Stimulated activated CD8-positive, alpha-beta memory T cell treated with anti-CD3 and anti-CD28 coated beads, Interleukin-15, amount 100 ng/mL, for 4 hours (primary cell): Measurements from ENCODE around the gene SEC11A.
"Not testable (repeated sequence)": the region's sequence is repeated elsewhere in the genome, so short reads cannot be mapped to it uniquely, and the experiment has no call there.

Experiments
- DNase-seq, 2 donors: peaks; one replicate each; pipeline ENCODE4 v3.0.0-alpha.2; 2020; ENCODE audit warnings: low read depth in 2 of 2

Gene SEC11A

DNA sequence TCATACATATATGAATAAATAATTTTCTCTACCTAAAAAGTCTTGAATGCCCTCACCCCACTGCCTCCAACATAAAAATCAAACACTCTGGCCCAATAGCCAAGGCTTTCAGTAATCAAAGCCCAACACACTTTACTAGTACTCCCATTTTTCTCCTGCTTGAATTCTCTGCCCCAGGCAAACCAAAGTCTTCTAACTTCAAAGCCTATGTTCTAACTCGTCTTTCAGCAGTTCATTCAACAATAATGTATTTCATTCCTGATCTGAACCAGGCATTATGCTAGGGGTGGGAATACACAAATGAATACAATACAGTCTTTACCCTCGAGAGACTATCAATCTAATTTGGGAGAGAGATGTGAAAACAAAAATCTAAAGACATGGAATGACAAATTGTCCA lies 21.1 kb upstream of the SEC11A start:
- no peak for DNase-seq

DNA sequence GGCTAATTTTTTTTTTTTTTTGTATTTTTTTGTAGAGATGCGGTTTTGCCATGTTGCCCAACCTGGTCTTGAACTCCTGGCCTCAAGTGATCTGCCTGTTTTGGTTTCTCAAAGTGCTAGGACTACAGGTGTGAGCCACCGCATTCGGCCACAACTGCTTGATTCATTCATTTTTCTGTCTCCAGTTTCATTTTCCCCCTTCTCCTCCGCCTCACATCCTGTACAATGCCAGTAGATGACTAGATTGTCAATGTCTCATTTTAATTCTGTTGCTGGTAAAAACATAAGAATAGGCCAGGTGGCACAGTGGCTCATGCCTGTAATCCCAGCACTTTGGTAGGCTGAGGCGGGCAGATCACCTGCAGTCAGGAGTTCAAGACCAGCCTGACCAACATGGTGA lies 20.4 kb upstream of the SEC11A start:
- DNase-seq: peak in 1 of 2 donors; percentile 42

GRCh38 chr15:84735480-84736061 lies 19.6 kb upstream of the SEC11A start:
- DNase-seq: not testable (repeated sequence)

DNA sequence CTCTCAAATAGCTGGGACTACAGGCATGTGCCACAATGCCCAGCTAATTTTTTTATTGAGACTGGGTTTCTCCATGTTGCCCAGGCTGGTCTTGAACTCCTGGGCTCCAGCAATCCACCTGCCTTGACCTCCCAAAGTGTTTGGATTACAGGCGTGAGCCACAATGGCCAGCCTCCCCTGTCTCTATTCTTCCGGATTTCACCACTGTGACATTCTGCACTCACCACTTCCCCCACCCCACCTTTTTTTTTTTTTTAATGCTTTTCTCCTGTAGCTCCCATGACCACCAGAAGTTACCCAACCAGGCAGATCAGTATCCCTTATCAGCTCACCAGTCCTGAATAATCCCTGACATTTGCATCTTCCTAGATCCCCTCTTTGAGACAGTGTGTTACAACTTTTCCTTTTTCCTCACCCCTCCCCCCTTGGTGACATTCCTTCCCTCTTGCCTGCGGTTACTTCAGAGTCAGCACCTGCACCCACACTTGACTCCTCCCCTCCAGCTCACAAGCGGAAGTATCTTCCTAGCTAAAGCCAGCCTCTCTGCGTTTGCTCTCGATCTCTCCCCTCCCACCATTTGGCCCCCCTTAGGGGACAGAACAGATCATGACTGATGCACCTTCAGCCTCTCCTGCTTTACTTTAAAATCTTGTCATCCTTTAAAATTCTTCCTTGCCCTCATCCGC lies 19.0 kb upstream of the SEC11A start:
- DNase-seq: peak; percentile 46 to 54

DNA sequence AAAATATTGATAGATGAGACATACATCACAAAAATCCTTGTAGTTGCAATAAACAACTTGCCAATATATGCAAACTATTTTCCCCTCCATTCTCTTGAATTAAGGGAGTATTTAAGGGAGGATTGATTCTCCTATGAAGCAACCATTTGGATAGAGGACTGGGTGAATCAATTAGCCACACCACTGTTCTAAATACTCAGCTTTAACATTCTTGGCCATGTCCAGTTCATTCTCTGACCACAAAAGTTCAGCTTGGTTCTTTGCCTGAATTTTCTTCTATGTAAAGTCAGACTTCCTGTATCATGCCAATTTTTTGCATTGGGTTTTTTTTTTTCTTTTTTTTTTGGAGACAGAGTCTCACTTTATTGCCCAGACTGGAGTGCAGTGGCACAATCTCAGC lies 15.8 kb upstream of the SEC11A start:
- no peak for DNase-seq

DNA sequence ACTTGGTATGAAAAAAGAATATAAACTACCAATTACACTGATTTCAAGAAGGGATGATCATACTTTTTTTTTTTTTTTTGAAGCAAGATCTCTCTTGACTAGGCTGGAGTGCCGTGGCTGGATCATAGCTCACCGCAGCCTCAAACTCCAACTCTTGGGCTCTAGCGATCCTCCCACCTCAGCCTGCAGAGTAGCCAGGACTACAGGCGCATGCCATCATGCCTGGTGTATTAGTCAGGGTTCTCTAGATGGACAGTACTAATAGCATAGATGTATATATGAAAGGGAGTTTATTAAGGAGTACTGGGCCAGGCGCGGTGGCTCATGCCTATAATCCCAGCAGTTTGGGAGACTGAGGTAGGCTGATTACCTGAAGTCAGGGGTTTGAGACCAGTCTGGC lies 11.5 kb upstream of the SEC11A start:
- no peak for DNase-seq

GRCh38 chr15:84725001-84725491 lies 9.1 kb upstream of the SEC11A start:
- DNase-seq: no peak

DNA sequence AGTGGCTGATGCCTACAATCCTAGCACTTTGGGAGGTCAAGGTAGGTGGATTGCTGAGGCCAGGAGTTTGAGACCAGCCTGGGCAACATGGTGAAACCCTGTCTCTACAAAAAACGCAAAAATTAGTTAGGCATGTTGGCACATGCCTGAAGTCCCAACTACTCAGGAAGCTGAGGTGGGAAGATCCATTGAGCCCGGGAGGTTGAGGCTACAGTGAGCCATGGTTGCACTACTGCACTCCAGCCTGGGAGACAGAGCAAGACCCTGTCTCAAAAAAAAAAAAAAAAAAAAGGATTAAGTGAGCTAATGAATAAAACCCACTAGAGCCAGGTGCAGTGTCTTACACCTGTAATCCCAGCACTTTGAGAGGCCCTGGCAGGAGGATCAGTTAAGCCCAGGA lies 6.7 kb upstream of the SEC11A start:
- DNase-seq: no peak

GRCh38 chr15:84721371-84721770 lies 5.4 kb upstream of the SEC11A start:
- no peak for DNase-seq

GRCh38 chr15:84715441-84716035 lies 401 bp downstream of the SEC11A start:
- DNase-seq: peak; percentile 13 to 20

DNA sequence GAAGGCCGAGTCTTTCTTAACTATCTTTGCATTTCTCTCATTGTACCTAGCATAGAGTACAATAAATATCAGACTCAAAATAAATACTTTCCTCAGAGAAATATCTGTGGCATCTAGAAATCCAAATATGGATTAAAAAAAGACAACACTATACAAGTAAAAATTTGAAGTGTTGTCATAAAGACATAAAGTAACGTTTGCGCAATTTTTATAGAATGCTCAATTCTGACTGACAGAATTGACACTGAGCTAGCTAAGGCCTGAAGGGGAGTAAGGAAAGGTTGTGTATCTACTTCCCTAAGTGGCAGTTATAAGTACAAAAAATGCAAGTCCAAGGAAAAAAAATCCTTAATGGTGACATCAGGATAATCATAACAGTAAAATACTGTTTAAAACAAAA lies 1.1 kb downstream of the SEC11A start:
- DNase-seq: no peak

GRCh38 chr15:84714372-84714771 lies 1.6 kb downstream of the SEC11A start:
- no peak for DNase-seq

DNA sequence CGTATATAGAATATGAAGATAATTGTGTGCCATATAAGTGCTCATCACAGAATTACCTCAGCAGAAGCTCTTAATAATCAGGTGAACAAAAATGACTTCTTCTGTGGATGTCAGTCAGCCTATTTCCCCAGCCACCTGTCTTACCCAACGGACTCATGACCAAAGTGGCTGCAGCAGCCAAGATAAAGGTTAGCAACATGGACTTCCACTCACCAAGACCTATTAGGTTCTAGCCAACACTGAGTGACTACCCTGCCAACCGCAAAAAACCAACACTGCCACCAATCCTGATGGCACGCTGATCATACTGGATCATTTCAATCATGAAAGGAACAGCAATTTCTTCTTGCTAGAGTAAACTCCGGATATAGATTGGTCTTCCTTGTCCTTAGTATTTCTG lies 12.1 kb downstream of the SEC11A start:
- no peak for DNase-seq

GRCh38 chr15:84702961-84703482 lies 12.9 kb downstream of the SEC11A start:
- no peak for DNase-seq

- no peak for DNase-seq
Measured at GRCh38 chr15:84699538-84700191, 16.3 kb downstream of the SEC11A start.

DNA sequence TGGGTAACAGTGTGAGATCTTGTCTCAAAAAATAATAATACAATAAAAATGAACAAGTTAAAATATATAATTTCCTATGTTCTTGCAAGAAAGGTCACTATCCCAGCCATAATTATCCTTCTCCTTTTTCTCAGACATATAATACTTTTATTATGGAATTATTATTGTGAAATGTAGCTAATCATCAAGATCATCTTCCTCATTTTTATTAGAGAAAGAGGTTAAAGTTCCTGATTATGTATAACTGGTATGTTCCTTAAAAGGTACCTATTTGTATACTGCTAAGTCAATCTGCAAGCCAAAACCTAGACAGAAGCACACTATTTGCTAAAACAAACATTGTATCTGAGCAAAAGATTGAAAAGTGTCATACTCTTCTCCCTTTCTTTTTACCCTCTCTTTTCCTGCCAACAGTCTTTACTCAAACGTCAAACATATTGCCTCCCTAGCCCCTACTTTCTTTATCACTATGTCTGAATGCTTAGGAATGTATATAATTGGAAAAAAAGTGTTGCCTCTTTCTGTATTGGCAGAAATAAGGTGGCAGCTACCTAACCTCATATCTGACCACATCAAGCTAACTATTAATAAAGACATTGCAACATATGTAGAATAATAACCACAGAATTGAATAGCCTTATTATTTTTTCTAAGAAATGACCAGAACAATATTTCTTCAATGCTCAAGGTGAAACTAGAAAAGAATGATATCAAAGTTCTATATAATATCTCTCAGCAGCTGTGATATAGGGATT lies 18.5 kb downstream of the SEC11A start:
- no peak for DNase-seq

DNA sequence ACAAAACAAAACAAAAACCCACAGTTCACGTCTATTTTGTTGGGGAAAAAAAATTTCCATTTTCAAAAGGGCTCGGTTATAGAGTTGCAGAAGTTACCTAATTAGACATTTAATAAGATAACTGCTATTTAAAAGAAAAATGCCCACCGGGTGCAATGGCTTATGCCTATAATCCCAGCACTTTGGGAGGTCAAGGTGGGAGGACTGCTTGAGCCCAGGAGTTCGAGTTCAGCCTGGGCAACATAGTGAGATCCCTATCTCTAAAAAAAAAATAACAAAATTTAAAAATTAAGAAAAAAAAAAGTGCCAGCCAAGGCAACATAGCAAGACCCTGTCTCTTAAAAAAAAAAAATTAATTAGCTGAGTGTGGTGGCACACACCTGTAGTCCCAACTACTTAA lies 19.2 kb downstream of the SEC11A start:
- DNase-seq: no peak

DNA sequence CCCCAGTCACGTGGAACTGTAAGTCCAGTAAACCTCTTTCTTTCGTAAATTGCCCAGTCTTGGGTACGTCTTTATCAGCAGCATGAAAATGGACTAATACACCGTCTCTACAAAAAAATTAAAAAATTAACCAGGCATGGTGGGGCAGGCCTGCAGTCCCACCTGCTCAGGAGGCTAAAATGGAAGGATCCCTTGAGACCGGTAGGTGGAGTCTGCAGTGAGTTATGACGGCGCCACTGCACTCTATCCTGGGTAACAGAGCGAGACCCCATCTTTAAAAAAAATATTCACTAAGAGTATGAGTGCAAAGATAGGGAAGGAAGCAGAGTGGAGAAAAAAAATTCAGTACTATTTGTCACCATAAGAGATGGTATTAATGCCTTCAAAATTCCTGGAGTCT lies 25.6 kb downstream of the SEC11A start:
- DNase-seq: no peak

DNA sequence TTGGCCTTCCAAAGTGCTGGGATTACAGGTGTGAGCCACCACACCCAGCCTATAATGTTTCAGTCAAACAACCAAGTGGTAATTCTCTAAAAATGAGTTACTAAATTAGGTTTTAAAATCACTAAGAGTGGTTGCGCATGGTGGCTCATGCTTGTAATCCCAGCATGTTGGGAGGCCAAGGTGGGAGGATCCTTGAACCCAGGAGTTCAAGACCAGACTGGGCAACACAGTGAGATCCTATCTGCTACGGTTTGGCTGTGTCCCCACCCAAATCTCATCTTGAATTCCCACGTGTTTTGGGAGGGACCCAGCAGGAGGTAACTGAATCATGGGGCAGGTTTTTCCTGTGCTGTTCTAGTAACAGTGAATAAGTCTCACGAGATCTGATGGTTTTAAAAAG lies 26.1 kb downstream of the SEC11A start:
- DNase-seq: no peak

DNA sequence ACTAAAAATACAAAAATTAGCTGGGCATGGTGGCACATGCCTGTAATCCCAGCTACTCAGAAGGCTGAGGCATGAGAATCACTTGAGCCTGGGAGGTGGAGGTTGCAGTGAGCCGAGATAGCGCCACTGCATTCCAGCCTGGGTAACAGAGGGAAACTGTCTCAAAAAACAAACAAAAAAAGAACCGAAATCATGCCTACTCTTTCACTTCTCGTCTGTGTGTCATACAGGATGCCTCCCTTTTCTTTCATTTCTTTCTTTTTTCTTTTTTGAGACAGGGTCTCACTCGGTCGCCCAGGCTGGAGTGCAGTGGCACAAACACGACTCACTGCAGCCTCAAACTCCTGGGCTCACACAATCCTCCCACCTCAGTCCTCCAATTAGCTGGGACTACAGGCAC lies 29.5 kb downstream of the SEC11A start:
- DNase-seq: not testable (repeated sequence)

- no peak for DNase-seq
Measured at GRCh38 chr15:84685304-84685703, 30.6 kb downstream of the SEC11A start.

DNA sequence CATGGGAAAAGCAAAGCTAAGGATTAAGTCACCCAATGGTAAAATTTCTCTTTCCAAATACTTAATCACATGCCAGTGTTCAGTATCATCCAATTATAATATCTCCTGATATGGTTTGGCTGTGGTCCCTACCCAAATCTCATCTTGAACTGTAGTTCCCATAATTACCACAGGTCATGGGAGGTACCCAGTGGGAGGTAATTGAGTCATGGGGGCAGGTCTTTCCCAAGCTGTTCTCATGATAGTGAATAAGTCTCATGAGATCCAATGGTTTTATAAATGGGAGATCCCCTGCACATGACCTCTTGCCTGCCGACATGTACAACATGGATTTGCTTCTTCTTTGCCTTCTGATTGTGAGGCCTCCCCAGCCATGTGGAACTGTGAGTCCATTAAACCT lies 31.8 kb downstream of the SEC11A start:
- DNase-seq: no peak
